Stimulated activated CD4-positive, alpha-beta T cell treated with anti-CD3 and anti-CD28 coated beads, TNF-alpha, amount 100 ng/mL, for 4 hours (primary cell): Measurements from ENCODE around the gene MPST.
A peak's percentile ranks its signal among the peaks of the same experiment; 100 is the strongest.
"Not testable (repeated sequence)": the region's sequence is repeated elsewhere in the genome, so short reads cannot be mapped to it uniquely, and the experiment has no call there.

ENCODE experiments used
- DNase-seq, 3 experiments: peaks; one replicate each; pipeline ENCODE4 v3.0.0-alpha.2; 2020; ENCODE audit warnings: low read depth in 3 of 3

MPST gene

GRCh38 chr22:37019309-37020191, at the start of gene MPST, which contains the start of gene TST:
Gene MPST, plus strand, starts transcription at chr22:37019742. Its CDS starts 95 bp downstream, at chr22:37019837.
Gene TST, minus strand, starts transcription at chr22:37019447. Its CDS starts 715 bp downstream, at chr22:37018732.
- DNase-seq, result peak; percentile 13 to 26 (median 16)

GRCh38 chr22:36971341-36972125, 48.0 kb upstream of the MPST start:
- DNase-seq, result no peak

GRCh38 chr22:36976606-36977005, 42.9 kb upstream of the MPST start:
- no peak for DNase-seq

GRCh38 chr22:36977401-36977861, 42.1 kb upstream of the MPST start:
- peak; percentile 59 to 70 (median 65) for DNase-seq

GRCh38 chr22:36977947-36978660, 41.4 kb upstream of the MPST start:
- DNase-seq, result peak; percentile 81 to 86 (median 84)

- DNase-seq, result no peak
Observed at GRCh38 chr22:36979016-36979910, 40.3 kb upstream of the MPST start.

GRCh38 chr22:36981247-36981775, 38.2 kb upstream of the MPST start:
- no peak for DNase-seq

GRCh38 chr22:36982136-36982535, 37.4 kb upstream of the MPST start:
- no peak for DNase-seq

GRCh38 chr22:36985211-36985889, 34.2 kb upstream of the MPST start:
- DNase-seq, result no peak

GRCh38 chr22:36986242-36986821, 33.2 kb upstream of the MPST start:
- peak in 1 of 3 experiments; percentile 15 for DNase-seq

GRCh38 chr22:36988075-36988832, 31.3 kb upstream of the MPST start:
- no peak for DNase-seq

GRCh38 chr22:36989012-36989411, 30.5 kb upstream of the MPST start:
- DNase-seq, result not testable (repeated sequence)

- no peak for DNase-seq
Observed at GRCh38 chr22:36990457-36990856, 29.1 kb upstream of the MPST start.

GRCh38 chr22:36991206-36991605, 28.3 kb upstream of the MPST start:
- DNase-seq, result no peak

- DNase-seq, result no peak
Observed at GRCh38 chr22:36997746-36998145, 21.8 kb upstream of the MPST start.

GRCh38 chr22:36998620-36999351, 20.8 kb upstream of the MPST start:
- no peak for DNase-seq

- DNase-seq, result no peak
Observed at GRCh38 chr22:36999463-36999862, 20.1 kb upstream of the MPST start.
